Heart right ventricle (tissue), 16 donors: ENCODE results near the gene NOLC1. TPM values are rescaled to one million over a fixed set of nuclear protein-coding genes. Genes with fewer than 3 reads are reported as not detected.

Experiments used
- ATAC-seq, 8 donors: fragments of 200-7000 bp; cut with Tn5 transposase; one replicate each; pipeline ENCODE4 v1.9.1; 2020; ENCODE audit warnings: mild to moderate bottlenecking in 8 of 8, moderate library complexity in 8 of 8, moderate number of reproducible peaks in 1 of 8
- DNase-seq, 2 donors: peaks; one replicate each; pipeline ENCODE4 v3.0.0-alpha.2; 2020
- H3K27ac ChIP-seq, 10 donors: fragments of 200-600 bp; sonication (generic) in 2 of 10; one replicate each; pipeline versions ENCODE4 v1.5.0 to v1.8.0; 2020 to 2022; ENCODE audit warnings: mild to moderate bottlenecking in 3 of 10
- H3K27me3 ChIP-seq, 7 donors: fragments of 200-600 bp; one replicate each; pipeline ENCODE4 v1.8.0; 2021 to 2022; ENCODE audit warnings: mild to moderate bottlenecking in 2 of 7
- H3K36me3 ChIP-seq, 9 donors: fragments of 200-600 bp; sonication (generic) in 1 of 9; one replicate each; pipeline versions ENCODE4 v1.5.0 to v1.8.0; 2020 to 2022; ENCODE audit warnings: mild to moderate bottlenecking in 2 of 9
- H3K4me1 ChIP-seq, 9 donors: fragments of 200-600 bp; sonication (generic) in 1 of 9; one replicate each; pipeline versions ENCODE4 v1.5.0 to v1.8.0; 2020 to 2022; ENCODE audit warnings: mild to moderate bottlenecking in 4 of 9
- H3K4me3 ChIP-seq, 10 donors: fragments of 200-600 bp; sonication (generic) in 2 of 10; one replicate each; pipeline versions ENCODE4 v1.5.0 to v1.8.0; 2020 to 2022; ENCODE audit warnings: mild to moderate bottlenecking in 7 of 10, moderate library complexity in 2 of 10
- H3K9me3 ChIP-seq, 11 donors: fragments of 200-600 bp in 10 of 11; sonication (generic) in 2 of 11; one replicate each; pipeline versions ENCODE4 v1.5.0 to v1.8.0; 2013 to 2022; ENCODE audit warnings: mild to moderate bottlenecking in 2 of 11, control low read depth in 1 of 11, moderate library complexity in 1 of 11
- WGBS, 2 donors: extraction: QIAGEN DNeasy Blood & Tissue Kit; methylation state at CpG; one replicate each; pipeline ENCODE4 v1.1.7; 2013; ENCODE audit warnings: inconsistent platforms in 1 of 2; 5-methylcytosine and 5-hydroxymethylcytosine counted together
- intact Hi-C, 10 donors: fragments of 100-400 bp; cut with DNase I; formaldehyde crosslinking; loops; one replicate each; pipeline versions ENCODE4 v1.11.1 to v1.14.2; 2022
- polyA plus RNA-seq, 2 donors: library from polyadenylated mRNA; stranded (reverse); fragments of 200-250 nt; gene quantifications; one replicate each; pipeline ENCODE4 v1.2.3, GENCODE V29; 2013
- total RNA-seq, 10 donors: library from RNA; stranded (reverse); fragmentation: NEBNext Ultra II Directional in 3 of 10; extraction: Animal tissue kit (Norgen Biotek cat#: 25700) in 3 of 10; gene quantifications; one replicate each; pipeline versions ENCODE4 v1.2.1 to v1.2.4, GENCODE V29; 2021 to 2023
- TF ChIP-seq, protein P1 (sequence below), 9 donors: fragments of 200-600 bp; sonication (generic) in 2 of 9; IDR thresholded peaks; one replicate each; pipeline versions ENCODE4 v1.5.0 to v1.8.0; 2021 to 2022; ENCODE audit warnings: antibody characterized with exemption in 9 of 9, mild to moderate bottlenecking in 5 of 9, moderate library complexity in 1 of 9
- donor health status: Arrhythmogenic right ventricular cardiomyopathy.
- donor health status: ischemic (EF 13 %, LVEDD 7.1; RV severe dilation, severe dysfunction).
- donor health status: healthy with polysubstance abuse.
- donor health status: DM: no; HTN: yes; CAD: no.
- donor health status: DM: no; HTN: no; CAD: no.
- donor health status: ischemic (EF 25% LVEDD 6.9; RV normal size, moderate dysfunction).
- donor health status: ischemic (EF 25% LVEDD 5.7; RV mildly dilated, moderate dysfunction).
- donor health status: healthy.
- donor health status: DM: yes; HTN: yes; CAD: no.
- donor health status: Ischemic cardiomyopathy.
- donor health status: ischemic (EF 35%, LVEDD 5.7; RV mildly dilated, moderate dysfunction).
- donor health status: nonischemic (EF 11% LVEDD 7.7; RV severe dilation, severe dysfunction).
- donor health status: DM: yes; HTN: yes; CAD: no.
- donor health status: PGD.
- donor health status: ischemic (EF 29% LVEDD 5.4; RV normal size, mild dysfunction).
- donor health status: nonischemic (EF 23%, LVEDD 6.1; RV moderate dilation, normal function).

NOLC1 gene
- total and polyA plus RNA-seq, 12 donors: 8.6 to 45.5 (median 27.8) TPM

GRCh38 chr10:102121739-102122372, 30.3 kb upstream of the NOLC1 start:
- Histone ChIP-seq H3K4me1 (peaks cover 11 to 44% (median 42%) of the 10 kb centered on the region in 9 donors), H3K9me3 (no peaks in the 10 kb centered on the region), H3K27me3 (no peaks in the 10 kb centered on the region), H3K4me3 (peak overlapping the region in 9 of 10 donors; percentile 62 to 99 (median 89)), H3K27ac (peak overlapping the region; percentile 94 to 100 (median 97)), H3K36me3 (no peaks in the 10 kb centered on the region)
- DNase-seq (peak in 1 of 2 donors; percentile 53), ATAC-seq (peak in 5 of 8 donors; percentile 6 to 22 (median 15))
- TF ChIP-seq, protein P1, sequence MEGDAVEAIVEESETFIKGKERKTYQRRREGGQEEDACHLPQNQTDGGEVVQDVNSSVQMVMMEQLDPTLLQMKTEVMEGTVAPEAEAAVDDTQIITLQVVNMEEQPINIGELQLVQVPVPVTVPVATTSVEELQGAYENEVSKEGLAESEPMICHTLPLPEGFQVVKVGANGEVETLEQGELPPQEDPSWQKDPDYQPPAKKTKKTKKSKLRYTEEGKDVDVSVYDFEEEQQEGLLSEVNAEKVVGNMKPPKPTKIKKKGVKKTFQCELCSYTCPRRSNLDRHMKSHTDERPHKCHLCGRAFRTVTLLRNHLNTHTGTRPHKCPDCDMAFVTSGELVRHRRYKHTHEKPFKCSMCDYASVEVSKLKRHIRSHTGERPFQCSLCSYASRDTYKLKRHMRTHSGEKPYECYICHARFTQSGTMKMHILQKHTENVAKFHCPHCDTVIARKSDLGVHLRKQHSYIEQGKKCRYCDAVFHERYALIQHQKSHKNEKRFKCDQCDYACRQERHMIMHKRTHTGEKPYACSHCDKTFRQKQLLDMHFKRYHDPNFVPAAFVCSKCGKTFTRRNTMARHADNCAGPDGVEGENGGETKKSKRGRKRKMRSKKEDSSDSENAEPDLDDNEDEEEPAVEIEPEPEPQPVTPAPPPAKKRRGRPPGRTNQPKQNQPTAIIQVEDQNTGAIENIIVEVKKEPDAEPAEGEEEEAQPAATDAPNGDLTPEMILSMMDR (IDR thresholded peaks at IDR 0.05): peak in 5 of 9 donors; percentile 10 to 47 (median 35)
- WGBS, 2 donors: 22 to 40% methylated on average over 6 of the region's 6 CpGs
- intact Hi-C loops: no loop called here

DNA sequence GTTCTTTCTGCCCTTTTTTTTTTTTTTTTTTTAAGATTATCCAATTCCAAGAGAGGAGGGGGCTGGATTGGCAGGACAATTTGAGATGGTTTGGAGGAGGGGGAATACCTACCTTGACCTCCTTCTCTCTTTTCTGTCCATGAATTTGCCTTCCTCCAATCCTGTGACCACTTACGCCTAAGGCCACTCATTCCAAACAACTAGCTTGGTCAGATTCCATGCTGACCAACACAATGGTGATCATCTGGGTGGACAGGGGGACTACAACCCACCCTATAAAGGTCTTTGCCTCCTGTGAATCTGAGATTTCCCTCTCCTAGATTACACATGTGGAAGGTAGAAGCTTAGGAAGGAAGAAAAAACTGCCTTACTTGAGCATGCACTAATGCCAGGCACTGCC, 29.7 kb upstream of the NOLC1 start:
- peak overlapping the region in 8 of 10 donors; percentile 94 to 100 (median 98) for H3K27ac ChIP-seq
- H3K4me1 ChIP-seq: peaks cover 11 to 38% (median 36%) of the 10 kb centered on the region in 9 donors
- no peaks in the 10 kb centered on the region for H3K9me3 ChIP-seq
- H3K4me3 ChIP-seq: no peak overlapping the region
- intact Hi-C loops: no loop called here
- DNase-seq (no peak), ATAC-seq (no peak)
- TF ChIP-seq, protein P1 (IDR thresholded peaks at IDR 0.05): no peak
- H3K27me3 ChIP-seq: no peaks in the 10 kb centered on the region
- no peaks in the 10 kb centered on the region for H3K36me3 ChIP-seq
- WGBS, 2 donors: 92 to 95% methylated on average over 1 of the region's 1 CpG

GRCh38 chr10:102123223-102123622, 29.0 kb upstream of the NOLC1 start:
- 94 to 95% methylated on average over 3 of the region's 3 CpGs for WGBS, 2 donors
- intact Hi-C loops: no loop called here
- DNase-seq: no peak
- Histone ChIP-seq H3K36me3 (no peaks in the 10 kb centered on the region), H3K4me3 (no peak overlapping the region), H3K4me1 (peaks cover 4 to 31% (median 28%) of the 10 kb centered on the region in 9 donors), H3K27me3 (no peaks in the 10 kb centered on the region), H3K9me3 (no peaks in the 10 kb centered on the region), H3K27ac (peak overlapping the region in 1 of 10 donors; percentile 99)
- no peak for ATAC-seq
- TF ChIP-seq, protein P1 (IDR thresholded peaks at IDR 0.05): no peak

DNA sequence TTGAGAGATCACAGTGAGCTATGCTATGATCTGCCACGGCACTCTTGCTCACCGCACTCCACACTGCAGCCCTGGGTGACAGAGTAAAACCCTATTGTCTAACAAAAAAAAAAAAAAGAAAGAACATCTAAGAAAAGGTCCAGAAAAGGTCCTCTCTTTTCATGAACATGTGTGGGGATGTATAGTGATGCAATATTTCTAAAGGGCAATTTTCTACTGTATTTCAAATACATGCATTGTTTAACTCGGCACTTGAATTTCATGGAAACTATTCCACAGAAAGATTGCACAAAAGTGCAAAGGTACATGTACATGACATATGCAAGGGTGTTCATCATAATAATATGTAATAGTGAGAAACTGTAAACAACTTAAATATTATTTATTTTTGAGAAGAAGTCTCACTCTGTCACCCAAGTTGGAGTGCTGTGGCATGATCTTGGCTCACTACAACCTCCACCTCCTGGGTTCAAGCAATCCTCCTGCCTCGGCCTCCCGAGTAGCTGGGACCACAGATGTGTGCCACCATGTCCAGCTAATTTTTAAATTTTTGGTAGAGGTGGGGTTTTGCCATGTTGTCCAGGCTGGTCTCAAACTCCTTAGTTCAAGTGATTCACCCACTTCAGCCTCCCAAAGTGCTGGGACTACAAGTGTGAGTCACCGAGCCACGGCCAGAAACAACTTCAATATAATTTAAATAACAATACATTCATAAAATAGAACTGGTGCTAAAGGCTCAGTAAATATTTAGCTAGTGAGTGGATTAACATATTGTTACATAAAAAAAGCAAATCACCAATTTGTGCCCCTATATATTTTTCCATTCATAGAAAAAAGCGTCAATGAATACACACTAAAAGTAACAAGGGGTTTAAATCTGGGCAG, 20.7 kb upstream of the NOLC1 start:
- peak overlapping the region in 1 of 10 donors; percentile 97 for H3K27ac ChIP-seq
- no peak overlapping the region for H3K4me3 ChIP-seq
- TF ChIP-seq, protein P1 (IDR thresholded peaks at IDR 0.05): no peak
- DNase-seq: no peak
- H3K36me3 ChIP-seq: no peaks in the 10 kb centered on the region
- 92 to 95% methylated on average over 8 of the region's 8 CpGs for WGBS, 2 donors
- intact Hi-C loops: loop anchor here in 3 of 10 donors (1.0 to 5.0 kb wide), 4 partner anchors 11 to 371 kb away; partner anchors contain the start of genes NOLC1 (in 3 of the 3), ACTR1A (in 1 of the 3), HPS6 (in 1 of the 3) and LDB1 (in 1 of the 3)
- H3K9me3 ChIP-seq: no peaks in the 10 kb centered on the region
- H3K4me1 ChIP-seq: peaks cover 3 to 36% (median 30%) of the 10 kb centered on the region in 9 donors
- no peaks in the 10 kb centered on the region for H3K27me3 ChIP-seq
- ATAC-seq: no peak
